GM12878 (cell line): ENCODE results near the gene CSF1R. TPM values are rescaled to one million over a fixed set of nuclear protein-coding genes. Genes with fewer than 3 reads are reported as not detected.

Source experiments
- ATAC-seq: fragments of 200-7000 bp; cut with Tn5 transposase; 3 replicates; pipeline ENCODE4 v1.9.1; 2020; ENCODE audit warnings: mild to moderate bottlenecking, moderate library complexity
- BruUV-seq: library from RNA; stranded (reverse); fragments of 400-500 nt; replicated peaks from 2 replicates; lab custom pipeline; 2021; lab: Mats Ljungman, UMichigan
- CTCF ChIA-PET: fragments of 300-600 bp; sonication (Branson Sonifier 250); formaldehyde crosslinking; extraction: SDS; loops from one replicate; lab custom pipeline; 2021; ENCODE audit warnings: inconsistent platforms; lab: Yijun Ruan, JAX
- POLR2A ChIA-PET: fragments of 350-600 bp; formaldehyde crosslinking; extraction: SDS; loops from one replicate; lab custom pipeline; 2021; ENCODE audit warnings: inconsistent platforms; lab: Charles Lee
- RAD21 ChIA-PET: fragments of 300-600 bp; sonication (Branson Sonifier 250); formaldehyde crosslinking; loops from one replicate; lab custom pipeline; 2023; ENCODE audit warnings: antibody characterized with exemption; ENCODE audit not compliant: unreplicated experiment; lab: Charles Lee
- SMC1A ChIA-PET: fragments of 300-600 bp; sonication (Branson Sonifier 250); formaldehyde crosslinking; loops from one replicate; lab custom pipeline; 2023; ENCODE audit not compliant: unreplicated experiment, uncharacterized antibody; lab: Charles Lee
- DNase-seq: peaks from one replicate; pipeline ENCODE4 v3.0.0-alpha.2; 2011; ENCODE audit warnings: low read depth, low spot score
- FAIRE-seq: peaks from 3 replicates; lab custom pipeline; 2011; peaks lifted over from hg19 to GRCh38; lab: Jason Lieb, UNC
- H2AFZ ChIP-seq: 2 replicates; pipeline ENCODE4 v1.6.0; 2011; ENCODE audit warnings: low read depth, low read length, control low read depth; ENCODE audit not compliant: control insufficient read depth
- H3K27ac ChIP-seq: 2 replicates; pipeline ENCODE4 v1.5.1; 2011; ENCODE audit warnings: control low read depth; ENCODE audit not compliant: control insufficient read depth, insufficient read depth
- H3K27me3 ChIP-seq, 2 experiments: replicated peaks in 1 of 2; 2 replicates each; pipeline versions ENCODE4 v1.6.0 to v1.6.1; 2011; ENCODE audit warnings: low read length in 1 of 2; ENCODE audit not compliant: control insufficient read depth in 2 of 2, insufficient read depth in 2 of 2
- H3K36me3 ChIP-seq, 2 experiments: 2 replicates each; pipeline ENCODE4 v1.5.1; 2011; ENCODE audit warnings: low read length in 1 of 2; ENCODE audit not compliant: control insufficient read depth in 2 of 2, insufficient read depth in 2 of 2
- H3K4me1 ChIP-seq: 2 replicates; pipeline ENCODE4 v1.6.1; 2011; ENCODE audit warnings: mild to moderate bottlenecking, low read length, moderate library complexity, mixed read lengths; ENCODE audit not compliant: control insufficient read depth, insufficient read depth
- H3K4me2 ChIP-seq: 2 replicates; pipeline ENCODE4 v1.6.0; 2011; ENCODE audit warnings: control low read depth; ENCODE audit not compliant: control insufficient read depth, insufficient read depth
- H3K4me3 ChIP-seq: fragments of 200-600 bp; sonication (generic); 2 replicates; pipeline ENCODE4 v1.5.1; 2016
- H3K79me2 ChIP-seq: 2 replicates; pipeline ENCODE4 v1.6.0; 2011; ENCODE audit warnings: low read length; ENCODE audit not compliant: control insufficient read depth, insufficient read depth
- H3K9ac ChIP-seq: 2 replicates; pipeline ENCODE4 v1.8.0; 2011; ENCODE audit warnings: low read length, control low read depth, mixed read lengths; ENCODE audit not compliant: control insufficient read depth, insufficient read depth
- H3K9me3 ChIP-seq: replicated peaks from 3 replicates; pipeline ENCODE4 v1.5.1; 2011; ENCODE audit warnings: mild to moderate bottlenecking, low read length; ENCODE audit not compliant: control insufficient read depth, insufficient read depth
- H4K20me1 ChIP-seq: 2 replicates; pipeline ENCODE4 v1.6.0; 2011; ENCODE audit not compliant: control insufficient read depth, insufficient read depth
- ATF3 ChIP-seq: IDR thresholded peaks from 2 replicates; pipeline ENCODE4 v1.6.1; 2011; ENCODE audit warnings: low read depth, mild to moderate bottlenecking, low read length, moderate library complexity, borderline replicate concordance; ENCODE audit errors: extremely low read depth
- FOXK2 ChIP-seq: fragments of 450-650 bp; IDR thresholded peaks from 2 replicates; pipeline ENCODE4 v1.6.1; 2017; ENCODE audit warnings: mild to moderate bottlenecking, moderate library complexity
- REST ChIP-seq: IDR thresholded peaks from 2 replicates; pipeline ENCODE4 v1.6.1; 2012; ENCODE audit warnings: mild to moderate bottlenecking, low read depth, low read length
- SIN3A ChIP-seq: IDR thresholded peaks from 2 replicates; pipeline ENCODE4 v1.6.1; 2012; ENCODE audit warnings: low read depth, low read length, improper control_type of control experiment
- SKIL ChIP-seq: fragments of 450-650 bp; IDR thresholded peaks from 2 replicates; pipeline ENCODE4 v1.6.1; 2017; ENCODE audit warnings: mild to moderate bottlenecking, low read depth, inconsistent platforms; ENCODE audit not compliant: poor library complexity, severe bottlenecking
- SMARCA5 ChIP-seq: fragments of 450-650 bp; IDR thresholded peaks from 2 replicates; pipeline ENCODE4 v1.6.1; 2017; ENCODE audit warnings: mild to moderate bottlenecking
- SUZ12 ChIP-seq: fragments of 200-600 bp; sonication (generic); IDR thresholded peaks from one replicate; pipeline ENCODE4 v1.6.1; 2018; ENCODE audit warnings: antibody characterized with exemption, mild to moderate bottlenecking; ENCODE audit not compliant: unreplicated experiment
- WRNIP1 ChIP-seq: IDR thresholded peaks from 2 replicates; pipeline ENCODE4 v1.6.1; 2011; ENCODE audit warnings: low read depth, low read length, improper control_type of control experiment, borderline replicate concordance
- ZBED1 ChIP-seq: IDR thresholded peaks from 2 replicates; pipeline ENCODE4 v1.6.1; 2016; ENCODE audit warnings: borderline replicate concordance
- ZNF207 ChIP-seq: fragments of 450-650 bp; IDR thresholded peaks from 2 replicates; pipeline ENCODE4 v1.6.1; 2014; ENCODE audit warnings: antibody characterized with exemption, mild to moderate bottlenecking, borderline replicate concordance
- WGBS: methylation state at CpG from one replicate; pipeline ENCODE4 v1.1.6; 2016; ENCODE audit warnings: low lambda C conversion rate; ENCODE audit not compliant: insufficient replicate concordance, insufficient coverage; ENCODE audit errors: missing lambda C conversion rate; 5-methylcytosine and 5-hydroxymethylcytosine counted together
- in situ Hi-C: fragments of 300-500 bp; cut with MboI; formaldehyde crosslinking; loops from 9 replicates; pipeline ENCODE4 v1.14.3; 2018; ENCODE audit warnings: mixed read lengths
- intact Hi-C: fragments of 100-400 bp; cut with micrococcal nuclease; formaldehyde crosslinking; loops from one replicate; pipeline ENCODE4 v1.14.2; 2022; ENCODE audit not compliant: unreplicated experiment
- polyA plus RNA-seq, 11 experiments: library from polyadenylated mRNA; depleted of rRNA in 4 of 11; unstranded in 6 of 11; stranded (reverse) in 5 of 11; fragments of >200 nt; fragmentation: Nextera tagmentation in 4 of 11; fragmentation: Illumina TruSeq in 1 of 11; extraction: Ambion mirVana in 4 of 11; extraction: Trizol in 1 of 11; gene quantifications; 1 replicate in 1 of 11; 2 replicates in 10 of 11; pipeline versions ENCODE4 v1.2.1 to v1.2.3, GENCODE V29; 2011 to 2016; ENCODE audit warnings: inconsistent platforms in 2 of 11, missing spikeins in 2 of 11, low read depth in 1 of 11
- total RNA-seq, 4 experiments: library from RNA; depleted of rRNA in 3 of 4; stranded (reverse); fragments of >200 nt in 3 of 4; fragmentation: Illumina TruSeq in 1 of 4; extraction: Trizol in 1 of 4; gene quantifications; 2 replicates each; pipeline versions ENCODE4 v1.2.1 to v1.2.3, GENCODE V29; 2013 to 2021

Gene CSF1R
- total and polyA plus RNA-seq, 10 of the 15 experiments (the other 5 are each of a cell fraction or from before 2014, with no cell fraction given) = 0.35 to 3.6 (median 1.2) TPM

GRCh38 chr5:150007050-150007449, 79.3 kb downstream of the CSF1R start (continued):
- TF ChIP-seq SUZ12 (no peak), ATF3 (no peak), SMARCA5 (no peak), SKIL (no peak)

GRCh38 chr5:150006318-150006717, 80.0 kb downstream of the CSF1R start:
- peaks cover 3% of the 10 kb centered on the region; the same call in 1 of the 2 replicates for H3K4me1 ChIP-seq
- 98% methylated on average over 4 of the region's 4 CpGs for WGBS
- H3K4me2 ChIP-seq = no peak overlapping the region
- H3K27ac ChIP-seq = no peak overlapping the region
- peaks cover 41% of the 10 kb centered on the region for H3K79me2 ChIP-seq
- no peak overlapping the region for H3K9ac ChIP-seq
- no peaks in the 10 kb centered on the region for H4K20me1 ChIP-seq
- H3K4me3 ChIP-seq = no peak overlapping the region
- ChIA-PET POLR2A (no interaction called here), RAD21 (interaction anchor here (0.6 to 1.4 kb wide), 3 partner anchors 112 to 149 kb away, joined by 3 to 5 read pairs (median 4); partner anchors contain the start of gene PDGFRB), CTCF (interaction anchor here (0.6 to 4.8 kb wide), 6 partner anchors 13 to 339 kb away, joined by 3 to 23 read pairs (median 4); no protein-coding TSS in a partner anchor)
- peaks cover 10 to 33% of the 10 kb centered on the region in 2 experiments for H3K36me3 ChIP-seq
- FAIRE-seq = no peak
- no peak for TF ChIP-seq FOXK2
- TF ChIP-seq ZNF207 = no peak
- no peak for TF ChIP-seq REST
- TF ChIP-seq WRNIP1 = no peak
- no peak for TF ChIP-seq SIN3A
- no peak for TF ChIP-seq ZBED1
- TF ChIP-seq, all 136 proteins: peak for 0
- intact Hi-C loops (no loop called here), in situ Hi-C loops (no loop called here)
- ATAC-seq = no peak
- BruUV-seq = no TSS peak
- no peak for DNase-seq
- Histone ChIP-seq H3K9me3 (no peaks in the 10 kb centered on the region), H2AFZ (no peak overlapping the region), H3K27me3 (no peaks in the 10 kb centered on the region)
- SMC1A ChIA-PET = interaction anchor here (0.7 to 1.6 kb wide), 7 partner anchors 10 to 175 kb away, joined by 3 to 5 read pairs (median 4); no protein-coding TSS in a partner anchor
